Choroid plexus epithelial cell (primary cell): ENCODE measurements around the gene HOOK2.
A peak's percentile ranks its signal among the peaks of the same experiment; 100 is the strongest.

Experiments used
- DNase-seq: peaks from one replicate; pipeline ENCODE4 v3.0.0-alpha.2; 2010; ENCODE audit warnings: low read depth
- H3K4me3 ChIP-seq: 2 replicates; pipeline ENCODE4 v1.5.1; 2011; ENCODE audit warnings: low read depth, mild to moderate bottlenecking, control low read depth, low read length, moderate library complexity
- TF ChIP-seq, protein P1 (sequence below): conservative IDR thresholded peaks from 2 replicates; pipeline ENCODE4 v1.5.1; 2011; ENCODE audit warnings: low read depth, mild to moderate bottlenecking, control low read depth, inconsistent platforms, low read length, moderate library complexity

Gene HOOK2

DNA sequence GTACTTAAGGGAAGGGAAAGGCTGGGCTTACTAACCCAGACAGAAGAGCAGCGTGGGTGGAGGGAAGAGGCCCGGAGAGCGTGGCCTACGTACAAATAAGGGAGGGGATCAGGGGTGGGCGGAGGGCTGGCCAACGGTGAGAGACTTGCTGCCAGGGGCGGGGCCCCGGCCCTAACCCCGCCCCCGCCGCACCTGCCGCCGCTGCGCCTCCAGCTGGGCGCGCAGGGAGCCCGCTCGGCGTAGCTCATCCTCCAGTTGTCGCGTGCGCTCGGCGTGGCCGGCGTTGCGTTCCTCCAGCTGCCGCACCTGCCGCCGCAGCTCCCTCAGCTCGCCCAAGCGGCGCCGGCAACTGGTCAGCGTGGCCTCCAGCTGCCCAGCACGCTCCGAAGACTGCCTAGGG lies 5.7 kb downstream of the HOOK2 start:
- no peak for DNase-seq

DNA sequence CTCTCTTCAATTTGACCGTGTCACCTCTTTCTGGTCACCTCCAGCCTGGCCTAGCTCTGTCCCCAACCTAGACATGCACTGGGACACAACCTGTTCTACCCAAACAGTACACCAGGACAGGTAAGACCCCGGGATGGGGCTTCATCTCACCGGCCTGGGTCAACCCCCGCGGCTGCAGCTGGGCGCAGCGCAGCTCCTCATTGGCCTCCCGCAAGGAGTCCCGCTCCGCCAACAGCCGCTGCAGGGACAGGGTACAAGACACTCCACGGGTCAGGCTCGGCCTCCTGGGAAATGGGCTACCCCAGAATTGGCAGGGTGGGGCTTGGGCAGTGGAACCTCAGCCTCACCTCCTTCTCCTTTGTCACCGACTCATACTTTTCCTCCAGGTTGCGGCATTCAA lies 7.7 kb downstream of the HOOK2 start:
- no peak overlapping the region for H3K4me3 ChIP-seq
- TF ChIP-seq, protein P1, sequence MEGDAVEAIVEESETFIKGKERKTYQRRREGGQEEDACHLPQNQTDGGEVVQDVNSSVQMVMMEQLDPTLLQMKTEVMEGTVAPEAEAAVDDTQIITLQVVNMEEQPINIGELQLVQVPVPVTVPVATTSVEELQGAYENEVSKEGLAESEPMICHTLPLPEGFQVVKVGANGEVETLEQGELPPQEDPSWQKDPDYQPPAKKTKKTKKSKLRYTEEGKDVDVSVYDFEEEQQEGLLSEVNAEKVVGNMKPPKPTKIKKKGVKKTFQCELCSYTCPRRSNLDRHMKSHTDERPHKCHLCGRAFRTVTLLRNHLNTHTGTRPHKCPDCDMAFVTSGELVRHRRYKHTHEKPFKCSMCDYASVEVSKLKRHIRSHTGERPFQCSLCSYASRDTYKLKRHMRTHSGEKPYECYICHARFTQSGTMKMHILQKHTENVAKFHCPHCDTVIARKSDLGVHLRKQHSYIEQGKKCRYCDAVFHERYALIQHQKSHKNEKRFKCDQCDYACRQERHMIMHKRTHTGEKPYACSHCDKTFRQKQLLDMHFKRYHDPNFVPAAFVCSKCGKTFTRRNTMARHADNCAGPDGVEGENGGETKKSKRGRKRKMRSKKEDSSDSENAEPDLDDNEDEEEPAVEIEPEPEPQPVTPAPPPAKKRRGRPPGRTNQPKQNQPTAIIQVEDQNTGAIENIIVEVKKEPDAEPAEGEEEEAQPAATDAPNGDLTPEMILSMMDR, result no peak
- DNase-seq, result no peak

More for the DNA sequence above, 5.7 kb downstream of the HOOK2 start:
- TF ChIP-seq, protein P1, result no peak
- H3K4me3 ChIP-seq, result no peak overlapping the region

DNA sequence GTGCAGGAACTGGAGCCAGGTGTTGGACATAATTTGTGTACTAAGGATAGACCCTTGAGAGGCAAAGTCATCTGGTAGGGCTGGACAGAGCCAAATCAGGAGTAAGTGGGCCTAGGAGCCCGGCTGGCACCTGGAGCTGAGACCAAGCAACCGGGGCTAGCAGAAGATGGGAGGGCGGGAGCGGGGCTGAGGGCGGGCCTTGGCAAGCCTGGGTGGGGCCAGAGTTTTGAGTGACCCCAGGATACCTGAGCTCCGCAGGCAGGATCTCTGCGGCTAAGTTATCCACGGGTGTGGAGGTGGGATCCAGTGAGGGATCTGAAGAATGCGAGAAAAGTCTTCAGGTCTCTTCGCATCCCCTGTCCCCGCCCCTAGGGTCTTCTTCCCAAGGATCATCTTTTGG lies 8.2 kb downstream of the HOOK2 start:
- no peak overlapping the region for H3K4me3 ChIP-seq
- TF ChIP-seq, protein P1, result no peak
- no peak for DNase-seq

DNA sequence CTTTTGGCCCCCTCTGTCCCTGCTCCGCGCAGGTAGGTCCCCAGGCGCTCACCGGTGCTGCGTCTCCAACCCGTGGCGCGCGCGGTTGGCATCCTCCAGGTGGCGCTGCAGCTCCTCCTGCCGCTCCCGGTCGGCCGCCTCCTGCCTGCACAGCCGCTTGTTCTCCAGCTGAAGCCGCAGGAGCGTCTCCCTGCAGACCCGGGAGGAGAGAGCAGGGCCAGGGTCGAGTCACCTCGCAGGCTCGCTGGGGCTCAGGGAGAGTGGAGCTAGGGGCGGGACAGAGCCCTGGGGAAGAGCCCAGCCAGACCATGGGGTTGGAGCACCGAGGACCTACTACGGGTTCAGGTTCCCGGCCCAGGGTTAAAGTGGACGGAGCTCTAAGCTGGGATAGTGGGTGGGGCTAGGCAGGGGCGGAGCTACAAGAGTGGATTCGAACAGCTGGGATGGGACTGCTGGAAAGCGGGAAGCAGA lies 9.3 kb downstream of the HOOK2 start:
- peak; percentile 83 for DNase-seq
- TF ChIP-seq, protein P1, result peak; percentile 81
- H3K4me3 ChIP-seq, result peak overlapping the region; percentile 64

DNA sequence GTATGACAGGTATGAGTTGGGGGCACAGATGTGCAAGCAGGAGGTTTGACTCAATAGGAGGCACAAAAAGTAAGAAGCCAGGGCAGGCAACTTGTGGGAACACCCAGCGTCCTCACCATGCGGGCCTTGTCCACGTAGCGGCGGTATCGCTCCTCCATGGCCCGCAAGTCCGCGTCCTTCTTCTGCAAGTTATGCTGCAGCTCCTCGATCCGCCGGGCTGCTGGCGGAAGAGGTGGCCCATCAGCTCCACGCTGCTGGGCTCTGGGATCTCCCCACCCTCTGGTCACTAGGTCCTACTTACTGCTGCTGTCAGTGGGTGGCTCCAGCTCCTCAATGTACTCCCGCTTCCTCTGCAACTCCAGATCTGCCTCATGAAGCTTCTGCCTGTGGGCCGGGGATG lies 10.7 kb downstream of the HOOK2 start:
- H3K4me3 ChIP-seq, result no peak overlapping the region
- DNase-seq, result no peak
- TF ChIP-seq, protein P1, result no peak

DNA sequence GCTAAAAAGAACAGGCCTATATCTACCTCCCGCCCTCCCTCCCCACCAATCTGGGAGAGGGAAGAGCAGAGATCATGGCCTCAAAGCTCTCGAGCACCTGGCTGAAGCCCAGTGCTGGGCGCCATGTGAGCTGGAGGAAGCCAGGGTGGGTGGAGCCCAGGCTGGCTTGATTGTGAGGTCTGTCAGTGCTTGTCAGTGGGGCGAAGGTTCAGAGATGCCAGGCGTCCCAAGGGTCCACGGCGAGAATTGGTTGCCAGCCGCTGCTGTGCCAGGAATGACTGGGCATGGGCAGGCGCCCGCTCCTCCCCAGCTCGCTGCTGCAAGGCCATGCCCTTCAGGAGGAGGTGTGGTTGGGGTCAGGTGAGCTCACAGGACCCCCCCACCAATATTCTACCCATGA lies 12.3 kb downstream of the HOOK2 start:
- TF ChIP-seq, protein P1, result no peak
- no peak overlapping the region for H3K4me3 ChIP-seq
- DNase-seq, result no peak

DNA sequence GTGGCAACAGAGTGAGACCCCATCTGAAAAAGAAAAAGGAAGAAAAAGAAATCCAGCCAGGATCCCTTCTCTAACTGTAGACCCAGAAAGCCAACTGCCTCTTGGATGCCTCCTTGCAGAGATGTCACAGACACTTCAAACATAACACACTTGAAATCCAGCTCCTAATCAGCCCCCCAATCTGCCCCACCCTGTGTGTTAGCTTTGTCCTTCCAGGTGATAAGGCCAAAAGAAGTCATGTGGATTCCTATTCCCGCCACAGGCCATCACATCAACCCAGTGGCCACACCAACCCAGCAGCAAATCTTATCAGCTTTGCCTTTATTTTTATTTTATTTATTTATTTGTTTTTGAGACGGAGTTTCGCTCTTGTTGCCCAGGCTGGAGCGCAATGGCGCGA lies 15.7 kb downstream of the HOOK2 start:
- TF ChIP-seq, protein P1, result no peak
- H3K4me3 ChIP-seq, result no peak overlapping the region
- no peak for DNase-seq
